GM18861 (cell line): ENCODE results near the gene PLSCR3.

ENCODE experiments used
- ATAC-seq: cut with Tn5 transposase; IDR thresholded peaks from one replicate; pipeline ENCODE4 v1.9.1; 2021; ENCODE audit not compliant: unreplicated experiment

PLSCR3 gene

DNA sequence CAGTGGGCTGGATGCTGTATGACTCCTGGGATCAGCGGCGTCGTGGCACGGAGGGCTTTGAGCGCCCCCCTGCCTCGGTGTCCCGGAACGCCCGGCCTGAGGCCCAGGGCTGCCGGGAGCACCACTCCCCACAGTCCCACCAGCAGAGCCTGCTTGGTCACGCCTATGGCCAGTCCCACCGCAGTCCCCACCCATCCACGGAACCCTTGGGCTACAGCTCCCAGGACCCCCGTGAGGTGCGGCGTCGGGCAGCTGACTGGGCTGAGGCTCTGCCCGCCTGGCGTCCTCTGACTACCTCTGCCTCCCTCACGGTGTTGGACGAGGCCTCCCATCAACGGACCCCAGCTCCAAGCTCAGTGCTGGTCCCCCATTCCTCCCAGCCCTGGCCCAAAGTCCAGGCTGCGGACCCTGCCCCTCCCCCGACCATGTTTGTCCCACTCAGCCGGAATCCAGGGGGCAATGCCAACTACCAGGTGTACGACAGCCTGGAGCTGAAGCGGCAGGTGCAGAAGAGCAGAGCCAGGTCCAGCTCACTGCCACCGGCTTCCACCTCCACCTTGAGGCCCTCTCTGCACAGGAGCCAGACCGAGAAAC lies 32.7 kb upstream of the PLSCR3 start:
- ATAC-seq, result no peak

DNA sequence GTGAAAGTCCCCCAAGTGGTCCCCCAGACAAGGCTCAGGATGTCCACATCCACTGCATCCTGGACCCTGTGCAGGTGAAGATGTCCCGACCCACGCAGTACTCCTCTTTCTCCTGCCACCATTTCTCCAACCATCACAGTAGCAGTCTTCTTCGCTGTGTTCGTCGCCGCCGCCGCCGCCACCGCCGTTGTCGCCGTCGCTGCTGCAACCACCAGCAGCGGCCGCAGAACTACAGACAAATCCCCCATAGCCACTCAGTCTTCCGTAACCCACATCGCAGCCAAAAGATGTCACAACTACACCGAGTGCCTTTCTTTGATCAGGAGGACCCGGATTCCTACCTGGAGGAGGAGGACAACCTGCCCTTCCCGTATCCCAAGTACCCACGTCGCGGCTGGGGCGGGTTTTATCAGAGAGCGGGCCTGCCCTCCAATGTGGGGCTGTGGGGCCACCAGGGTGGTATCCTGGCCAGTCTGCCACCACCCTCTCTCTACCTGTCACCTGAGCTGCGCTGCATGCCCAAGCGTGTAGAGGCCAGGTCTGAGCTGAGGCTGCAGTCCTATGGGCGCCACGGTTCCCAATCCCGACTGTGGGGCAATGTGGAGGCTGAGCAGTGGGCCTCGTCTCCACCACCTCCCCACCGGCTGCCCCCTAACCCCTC lies 32.0 kb upstream of the PLSCR3 start:
- ATAC-seq, result no peak

DNA sequence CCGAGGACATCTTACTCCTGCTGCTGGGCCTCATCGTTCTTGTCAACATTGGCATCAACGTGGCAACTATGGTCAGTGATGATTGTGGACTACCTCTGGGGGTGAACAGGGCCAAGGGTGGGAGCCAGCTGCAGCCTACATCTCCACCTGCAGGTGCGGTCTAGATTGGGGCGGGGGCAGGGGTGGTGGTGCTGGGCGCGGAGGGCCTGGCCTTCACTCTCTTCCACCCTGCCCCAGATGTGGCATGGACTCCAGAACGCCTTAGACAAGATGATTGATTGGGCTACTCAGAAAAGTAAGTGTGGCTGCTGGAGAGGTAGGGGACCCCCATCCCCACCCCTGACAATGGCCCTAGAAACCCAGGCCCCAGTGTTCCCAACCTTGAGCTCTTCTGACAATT lies 31.4 kb upstream of the PLSCR3 start:
- ATAC-seq, result no peak

DNA sequence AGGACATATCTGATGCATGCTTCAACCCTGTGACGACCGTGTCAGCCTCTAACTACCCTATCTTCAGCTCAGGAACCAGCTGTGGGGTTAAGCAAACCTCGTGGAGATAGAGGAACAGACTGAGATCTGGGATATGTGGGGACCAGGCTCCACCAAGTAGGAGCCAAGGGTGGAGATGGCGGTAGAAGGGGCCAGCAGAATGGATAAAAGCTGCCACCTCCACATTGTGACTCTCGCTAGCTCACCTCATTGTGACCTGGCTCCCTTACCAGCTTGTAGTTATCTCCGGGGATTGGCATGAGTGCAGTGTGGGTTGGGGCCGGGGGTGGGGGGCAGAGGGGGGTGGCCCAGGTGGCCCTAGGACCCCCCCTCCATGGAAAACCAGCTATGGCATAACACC lies 31.0 kb upstream of the PLSCR3 start, which contains the start of gene SPEM2:
Gene SPEM2, plus strand, starts transcription at position 301 of the 400 bp plus-strand sequence. Its CDS starts 73 bp downstream, at position 374.
- ATAC-seq, result no peak

DNA sequence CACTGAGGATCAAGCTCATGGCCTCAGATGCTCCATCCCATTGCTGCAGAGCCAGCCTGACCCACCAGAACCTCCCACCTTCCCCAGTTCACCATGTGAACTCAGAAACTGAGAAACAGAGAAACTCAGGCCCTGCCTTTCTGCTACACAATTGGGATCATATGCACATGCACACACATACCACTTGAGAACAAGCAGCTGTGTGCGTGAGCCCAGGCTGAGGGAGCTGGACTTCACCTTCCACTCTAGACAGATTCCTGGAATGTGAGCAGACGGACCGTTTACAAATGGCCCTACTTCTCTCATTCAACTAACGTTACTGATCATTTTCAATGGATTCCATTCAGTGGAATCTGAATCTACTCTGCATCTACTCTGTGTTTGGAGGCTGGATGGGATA lies 29.4 kb upstream of the PLSCR3 start:
- ATAC-seq, result no peak

DNA sequence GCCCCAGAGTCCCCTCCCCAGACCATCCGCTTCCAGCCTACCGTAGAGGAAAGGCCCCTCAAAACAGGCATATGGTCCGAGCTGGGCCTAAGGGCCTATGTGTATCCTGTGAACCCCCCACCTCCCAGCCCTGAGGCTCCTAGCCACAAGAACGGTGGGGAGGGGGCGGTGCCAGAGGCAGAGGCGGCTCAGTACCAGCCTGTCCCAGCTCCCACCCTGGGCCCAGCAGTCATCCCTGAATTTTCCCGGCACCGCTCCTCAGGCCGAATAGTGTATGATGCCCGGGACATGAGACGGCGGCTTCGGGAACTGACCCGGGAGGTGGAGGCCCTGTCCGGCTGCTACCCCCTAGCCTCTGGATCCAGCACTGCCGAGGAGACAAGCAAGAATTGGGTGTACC lies 26.9 kb upstream of the PLSCR3 start:
- no peak for ATAC-seq

DNA sequence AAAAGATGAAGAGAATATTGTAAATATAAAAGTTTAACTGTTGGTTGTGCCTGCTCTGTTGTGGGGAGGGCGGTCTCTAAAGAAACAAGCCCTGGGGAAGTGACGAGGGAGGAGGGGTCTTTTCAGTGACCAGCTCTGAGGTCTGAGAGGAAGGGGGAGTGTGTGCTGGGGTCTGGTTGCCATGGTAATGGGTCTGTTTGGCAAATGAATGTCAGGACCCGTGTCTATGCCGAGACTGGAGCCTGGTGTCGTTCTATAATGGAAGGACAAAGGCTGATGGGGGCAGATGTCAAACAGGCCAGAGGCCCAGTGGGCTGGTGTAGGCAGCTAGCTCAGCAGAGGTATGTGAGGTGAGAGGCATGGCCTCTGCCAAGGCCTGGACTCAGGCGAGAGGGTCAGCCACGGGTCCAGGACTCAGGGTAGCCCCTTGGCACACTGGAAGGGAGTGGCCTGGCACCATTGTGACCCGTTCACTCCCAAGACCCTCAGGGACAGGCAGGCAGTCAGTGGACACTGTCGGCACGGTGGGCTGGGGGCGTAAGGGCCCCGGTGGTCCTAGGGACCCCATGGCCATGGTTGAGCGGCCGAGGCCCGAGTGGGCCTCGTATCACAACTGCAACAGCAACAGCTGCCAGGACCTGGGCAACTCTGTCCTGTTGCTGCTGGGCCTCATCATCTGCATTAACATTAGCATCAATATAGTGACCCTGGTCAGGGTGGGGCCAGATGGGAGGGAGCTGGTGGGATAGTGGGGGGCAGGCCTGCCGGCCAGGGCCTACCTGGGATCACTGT lies 25.7 kb upstream of the PLSCR3 start, which contains the start of gene SPEM1:
Gene SPEM1, plus strand, starts transcription at position 506 of the 792 bp plus-strand sequence. Its CDS starts 61 bp downstream, at position 567.
- no peak for ATAC-seq

DNA sequence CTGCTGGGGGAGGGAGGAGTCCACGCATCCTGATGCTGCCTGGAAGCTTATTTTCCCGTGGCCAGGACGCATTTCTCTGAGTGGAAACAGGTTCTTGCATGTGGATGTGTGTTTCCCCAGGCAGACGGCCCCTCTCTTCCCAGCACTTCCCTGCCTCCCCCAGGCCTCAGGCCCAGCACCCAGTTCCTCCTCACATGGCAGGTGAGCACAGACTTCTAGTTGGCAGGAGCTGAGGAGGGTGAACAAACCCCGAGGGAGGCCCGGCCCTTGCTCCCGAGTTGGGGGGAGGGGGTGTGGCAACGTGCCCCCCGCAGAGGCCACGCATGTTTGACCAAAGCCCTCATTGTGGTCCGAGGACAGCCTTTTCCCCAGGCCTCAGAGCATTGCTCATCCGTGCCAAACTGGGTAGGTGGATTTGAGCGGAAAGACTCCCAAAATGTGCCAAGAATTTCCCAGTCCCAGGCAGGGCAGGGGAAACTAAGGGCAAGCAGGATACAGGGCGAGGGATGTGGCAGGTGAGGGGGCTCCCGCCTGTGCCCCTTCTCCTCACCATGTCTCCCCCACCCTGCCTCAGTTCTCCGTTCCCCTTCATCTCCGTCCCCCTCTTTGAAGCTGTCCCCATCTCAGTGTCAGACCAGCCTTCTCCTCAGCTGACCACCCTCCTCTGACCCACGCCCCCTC lies 24.3 kb upstream of the PLSCR3 start:
- no peak for ATAC-seq

DNA sequence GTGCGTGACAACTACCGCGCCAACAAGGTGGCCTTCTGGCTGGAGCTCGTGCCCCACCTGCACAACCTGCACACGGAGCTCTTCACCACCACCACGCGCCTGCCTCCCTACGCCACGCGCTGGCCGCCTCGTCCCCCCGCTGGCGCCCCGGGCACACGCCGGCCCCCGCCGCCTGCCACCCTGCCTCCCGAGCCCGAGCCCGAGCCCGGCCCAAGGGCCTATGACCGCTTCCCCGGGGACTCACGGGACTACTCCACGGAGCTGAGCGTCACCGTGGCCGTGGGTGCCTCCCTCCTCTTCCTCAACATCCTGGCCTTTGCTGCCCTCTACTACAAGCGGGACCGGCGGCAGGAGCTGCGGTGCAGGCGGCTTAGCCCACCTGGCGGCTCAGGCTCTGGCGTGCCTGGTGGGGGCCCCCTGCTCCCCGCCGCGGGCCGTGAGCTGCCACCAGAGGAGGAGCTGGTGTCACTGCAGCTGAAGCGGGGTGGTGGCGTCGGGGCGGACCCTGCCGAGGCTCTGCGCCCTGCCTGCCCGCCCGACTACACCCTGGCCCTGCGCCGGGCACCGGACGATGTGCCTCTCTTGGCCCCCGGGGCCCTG lies 22.8 kb upstream of the PLSCR3 start:
- ATAC-seq, result no peak

DNA sequence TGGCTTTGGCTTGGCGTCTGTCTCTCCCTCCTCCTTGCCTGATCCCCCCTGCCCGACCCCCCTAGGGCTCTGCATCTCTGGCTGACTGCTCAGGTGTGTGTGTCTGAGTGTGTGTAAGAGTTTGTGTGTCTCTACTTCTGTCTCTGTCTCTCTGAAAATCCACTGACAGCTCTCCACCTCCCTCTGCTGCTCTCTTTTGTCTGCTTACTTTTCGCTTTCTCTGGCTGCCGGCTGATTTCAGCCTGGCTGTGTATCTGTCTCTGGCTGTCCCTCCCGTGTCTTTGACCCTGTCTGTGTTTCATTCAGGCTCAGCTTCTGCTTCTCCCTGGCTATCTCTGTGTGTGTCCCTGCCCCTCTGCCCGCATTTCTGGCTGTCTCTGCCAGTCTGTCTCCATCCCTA lies 22.0 kb upstream of the PLSCR3 start:
- no peak for ATAC-seq

DNA sequence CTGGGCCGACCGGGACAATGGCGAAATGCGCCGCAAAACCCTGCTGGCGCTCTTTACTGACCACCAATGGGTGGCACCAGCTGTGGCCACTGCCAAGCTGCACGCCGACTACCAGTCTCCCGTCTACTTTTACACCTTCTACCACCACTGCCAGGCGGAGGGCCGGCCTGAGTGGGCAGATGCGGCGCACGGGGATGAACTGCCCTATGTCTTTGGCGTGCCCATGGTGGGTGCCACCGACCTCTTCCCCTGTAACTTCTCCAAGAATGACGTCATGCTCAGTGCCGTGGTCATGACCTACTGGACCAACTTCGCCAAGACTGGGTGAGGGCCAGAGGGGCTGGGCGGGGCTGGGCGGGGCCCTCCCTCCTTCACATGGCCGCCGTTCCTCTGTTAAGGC lies 21.5 kb upstream of the PLSCR3 start:
- no peak for ATAC-seq

DNA sequence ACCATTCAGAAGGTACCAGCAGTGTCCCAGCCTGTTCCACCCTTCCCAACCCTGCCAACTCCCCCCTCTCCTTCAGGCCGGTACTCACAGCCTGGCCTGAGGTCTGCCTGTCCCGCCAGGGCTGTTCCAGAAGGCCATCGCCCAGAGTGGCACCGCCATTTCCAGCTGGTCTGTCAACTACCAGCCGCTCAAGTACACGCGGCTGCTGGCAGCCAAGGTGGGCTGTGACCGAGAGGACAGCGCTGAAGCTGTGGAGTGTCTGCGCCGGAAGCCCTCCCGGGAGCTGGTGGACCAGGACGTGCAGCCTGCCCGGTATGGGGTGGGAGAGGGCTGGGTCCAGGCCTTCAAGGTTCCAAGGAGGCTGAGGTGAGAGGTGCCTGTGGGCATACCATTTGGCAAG lies 20.5 kb upstream of the PLSCR3 start:
- ATAC-seq, result no peak

DNA sequence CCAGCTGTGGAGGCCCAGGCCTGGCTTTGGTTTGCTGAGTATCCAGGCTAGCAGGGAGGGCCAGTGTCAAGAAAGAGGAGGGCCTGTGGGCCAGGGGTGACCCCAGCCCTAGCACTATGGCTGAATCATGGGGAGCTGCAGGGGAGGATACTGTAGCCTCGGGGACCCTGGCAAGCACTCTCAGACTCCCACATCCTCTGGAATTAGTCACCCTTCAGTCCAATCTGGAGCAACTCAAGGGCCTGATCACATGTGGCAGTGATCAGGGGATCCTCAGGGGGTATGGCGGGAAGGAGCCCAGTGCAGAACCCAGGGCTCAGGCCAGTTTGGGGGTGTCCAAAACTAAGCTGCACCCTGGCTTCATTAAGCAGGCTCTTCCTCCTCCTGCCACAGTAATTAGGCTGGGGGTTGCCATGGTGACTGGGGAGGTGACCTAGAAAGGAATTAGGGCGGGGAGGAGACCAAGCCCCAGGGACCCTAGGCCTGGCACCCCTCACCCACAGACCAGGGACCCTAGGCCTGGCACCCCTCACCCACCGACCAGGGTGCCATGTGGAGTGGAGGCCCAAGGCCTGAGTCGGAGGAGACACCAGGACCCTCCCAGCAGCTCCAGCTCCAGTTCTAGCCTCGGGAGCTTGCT lies 19.1 kb upstream of the PLSCR3 start:
- no peak for ATAC-seq

DNA sequence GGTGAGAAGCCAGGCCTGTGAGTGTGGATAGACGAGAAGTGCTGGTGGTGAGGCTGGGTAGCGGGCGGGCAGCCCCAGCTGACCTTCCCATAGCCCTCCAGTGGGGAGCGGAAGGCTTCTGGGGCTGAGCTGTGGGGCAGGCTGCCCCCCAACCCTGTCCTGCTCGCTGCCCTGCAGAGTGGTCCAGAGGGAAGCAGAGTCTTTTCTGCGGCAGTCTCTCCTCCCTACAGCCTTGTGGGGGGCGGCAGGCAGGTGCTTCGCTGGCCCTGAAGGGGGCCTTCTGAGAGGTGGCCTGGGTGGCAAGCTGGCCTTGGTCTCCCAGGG lies 17.1 kb upstream of the PLSCR3 start:
- ATAC-seq, result no peak

DNA sequence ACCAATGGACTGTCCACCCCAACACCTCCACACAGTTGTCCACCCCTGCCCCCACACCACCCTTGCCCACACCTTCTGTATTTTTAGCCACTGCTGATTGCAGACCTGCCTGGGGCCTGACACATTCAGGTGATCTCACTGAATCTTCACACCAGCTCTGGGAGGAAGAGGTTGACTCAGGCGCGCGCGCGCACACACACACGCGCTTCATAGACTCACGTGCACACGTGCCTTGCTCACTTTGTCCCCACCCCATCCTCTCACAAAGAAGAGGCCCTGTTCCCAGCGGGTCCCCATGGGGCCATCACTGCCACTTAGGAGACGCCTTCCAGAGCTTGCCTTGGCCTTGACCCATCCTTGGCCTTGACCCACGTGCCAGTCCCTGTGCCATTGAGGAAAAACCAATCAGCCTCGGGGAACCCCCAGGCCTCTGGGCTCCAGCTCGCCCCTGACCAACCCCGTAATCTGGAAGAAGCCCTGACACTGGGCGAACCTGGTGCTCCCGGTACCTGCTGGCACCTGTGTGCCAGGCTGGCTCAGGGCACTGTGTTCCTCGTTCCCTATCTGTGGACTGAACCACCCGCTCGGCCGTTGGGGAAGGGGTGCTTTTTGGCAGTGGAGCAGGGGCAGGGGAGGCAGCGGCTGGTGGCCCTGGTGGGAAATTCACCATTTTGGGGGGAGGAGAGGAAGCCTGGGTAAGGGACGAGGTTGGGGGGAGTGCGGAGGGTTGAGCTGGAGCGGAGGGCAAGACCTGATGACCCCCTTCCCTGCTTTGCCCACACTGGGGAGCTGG lies 16.5 kb upstream of the PLSCR3 start:
- no peak for ATAC-seq

DNA sequence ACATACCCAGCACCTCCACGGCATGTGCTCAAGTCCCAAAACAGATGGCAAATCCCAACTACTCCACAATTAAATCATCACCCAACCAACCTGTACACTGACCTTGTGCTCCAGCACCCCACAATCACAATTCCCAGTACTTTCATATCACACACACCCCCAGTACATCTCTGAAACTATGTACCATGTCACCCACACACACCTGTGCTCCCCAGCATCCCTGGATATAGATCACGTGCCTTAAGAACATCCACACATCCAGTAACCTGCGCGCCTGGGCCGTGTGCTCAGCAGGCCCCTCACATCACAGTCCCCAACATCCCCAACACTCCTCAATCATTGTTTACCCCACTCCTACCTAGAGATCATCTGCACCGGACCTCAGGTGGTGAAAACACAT lies 15.4 kb upstream of the PLSCR3 start:
- ATAC-seq, result no peak

DNA sequence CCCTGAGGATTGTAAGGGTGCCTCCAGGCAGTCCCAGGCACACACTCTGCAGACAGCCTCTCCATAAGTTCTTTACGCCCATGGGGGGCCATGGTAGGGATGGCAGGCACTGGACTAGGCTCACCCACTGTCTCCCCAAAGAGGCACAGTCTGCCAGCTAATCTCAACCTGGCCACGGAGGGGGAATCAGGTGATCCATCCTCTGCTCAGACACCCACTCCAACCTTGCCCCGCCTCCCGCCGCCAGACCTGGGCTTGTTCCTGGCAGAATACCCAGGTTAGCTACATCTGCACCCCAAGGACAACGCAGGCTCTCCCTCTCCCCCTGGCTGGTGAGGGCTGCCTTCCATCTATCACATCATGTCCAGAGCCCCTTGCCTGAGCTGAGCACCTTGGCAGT lies 14.5 kb upstream of the PLSCR3 start:
- ATAC-seq, result no peak

DNA sequence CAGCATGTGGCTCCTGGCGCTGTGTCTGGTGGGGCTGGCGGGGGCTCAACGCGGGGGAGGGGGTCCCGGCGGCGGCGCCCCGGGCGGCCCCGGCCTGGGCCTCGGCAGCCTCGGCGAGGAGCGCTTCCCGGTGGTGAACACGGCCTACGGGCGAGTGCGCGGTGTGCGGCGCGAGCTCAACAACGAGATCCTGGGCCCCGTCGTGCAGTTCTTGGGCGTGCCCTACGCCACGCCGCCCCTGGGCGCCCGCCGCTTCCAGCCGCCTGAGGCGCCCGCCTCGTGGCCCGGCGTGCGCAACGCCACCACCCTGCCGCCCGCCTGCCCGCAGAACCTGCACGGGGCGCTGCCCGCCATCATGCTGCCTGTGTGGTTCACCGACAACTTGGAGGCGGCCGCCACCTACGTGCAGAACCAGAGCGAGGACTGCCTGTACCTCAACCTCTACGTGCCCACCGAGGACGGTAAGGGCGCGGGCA lies 14.0 kb upstream of the PLSCR3 start:
- no peak for ATAC-seq

DNA sequence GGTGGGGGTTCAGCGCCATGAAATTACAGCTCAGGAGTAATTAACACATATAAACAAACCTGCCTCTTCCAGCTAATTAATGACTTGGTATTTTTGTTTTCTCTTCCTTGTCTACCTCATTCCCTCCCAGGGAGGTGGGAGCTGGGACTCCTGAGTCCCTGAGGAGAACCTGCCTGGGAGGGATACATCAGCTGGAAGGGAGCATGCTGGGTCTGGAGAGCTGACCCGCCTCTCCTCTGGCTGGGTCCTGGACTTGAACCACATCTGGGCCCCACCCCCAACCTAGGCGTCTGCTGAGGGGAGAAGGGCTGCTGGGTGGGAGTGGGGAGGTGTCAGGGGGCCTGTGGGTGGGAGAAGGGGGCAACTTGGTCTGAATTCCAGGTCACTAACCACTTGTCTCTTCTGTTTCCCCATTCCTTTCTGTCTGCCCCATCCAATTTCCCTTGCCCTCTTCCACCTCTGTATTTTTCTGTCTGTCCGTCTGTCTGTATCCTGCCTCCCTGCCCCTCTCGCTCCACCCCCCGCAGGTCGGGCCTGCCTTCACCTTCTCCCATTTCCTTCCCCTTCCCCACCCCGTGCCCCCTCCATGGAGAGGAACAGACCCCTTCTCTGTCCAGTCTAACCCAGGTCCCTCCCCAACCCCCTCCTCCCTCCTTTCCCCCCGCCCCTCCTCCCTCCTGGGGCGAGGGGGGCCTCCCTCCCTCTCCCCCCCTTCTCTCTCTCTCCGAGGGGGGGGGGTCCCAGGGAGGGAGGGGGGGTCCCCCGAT lies 13.3 kb upstream of the PLSCR3 start, which contains the start of gene NLGN2:
Gene NLGN2, plus strand, starts transcription at position 361 of the 767 bp plus-strand sequence. CDS start 411 bp downstream, outside the sequence.
- no peak for ATAC-seq
